H1 (cell line): ENCODE data around the gene RAD51B. TPM values are rescaled to one million over a fixed set of nuclear protein-coding genes. Genes with fewer than 3 reads are reported as not detected.

ENCODE experiments used
- CTCF ChIA-PET: fragments of 300-600 bp; sonication (Branson Sonifier 250); formaldehyde crosslinking; loops from one replicate; lab custom pipeline; 2021; ENCODE audit not compliant: partially characterized antibody; lab: Charles Lee
- POLR2A ChIA-PET: fragments of 300-600 bp; sonication (Branson Sonifier 250); formaldehyde crosslinking; loops from one replicate; lab custom pipeline; 2021; ENCODE audit warnings: inconsistent platforms; ENCODE audit not compliant: partially characterized antibody; lab: Charles Lee
- DNase-seq, 2 experiments: peaks; one replicate each; pipeline versions ENCODE4 v3.0.0 to v3.0.0-alpha.2; 2010 to 2022; ENCODE audit warnings: low spot score in 2 of 2, low read depth in 1 of 2, mixed read lengths in 1 of 2
- FAIRE-seq: peaks from 2 replicates; lab custom pipeline; 2011; peaks lifted over from hg19 to GRCh38; lab: Jason Lieb, UNC
- H2AFZ ChIP-seq: 2 replicates; pipeline ENCODE4 v1.8.1; 2012; ENCODE audit warnings: low read length, inconsistent platforms
- H2AK5ac ChIP-seq: 2 replicates; pipeline ENCODE4 v1.6.1; 2013; ENCODE audit warnings: low read depth, low read length
- H2BK120ac ChIP-seq: replicated peaks from 2 replicates; pipeline ENCODE3; 2013; ENCODE audit warnings: low read depth, low read length, inconsistent platforms
- H2BK12ac ChIP-seq: 2 replicates; pipeline ENCODE4 v1.6.1; 2013; ENCODE audit warnings: low read depth, low read length
- H2BK15ac ChIP-seq: 2 replicates; pipeline ENCODE4 v1.6.1; 2013; ENCODE audit warnings: low read length
- H2BK20ac ChIP-seq: 2 replicates; pipeline ENCODE4 v1.6.1; 2013; ENCODE audit warnings: low read length
- H2BK5ac ChIP-seq: 2 replicates; pipeline ENCODE4 v1.6.1; 2013; ENCODE audit warnings: low read depth, low read length
- H3K14ac ChIP-seq: 2 replicates; pipeline ENCODE4 v1.6.1; 2013; ENCODE audit warnings: inconsistent platforms; ENCODE audit not compliant: insufficient read length
- H3K18ac ChIP-seq: 2 replicates; pipeline ENCODE4 v1.6.1; 2013; ENCODE audit warnings: low read length; ENCODE audit errors: extremely low read depth
- H3K23ac ChIP-seq: 2 replicates; pipeline ENCODE4 v1.6.1; 2013; ENCODE audit warnings: inconsistent platforms; ENCODE audit not compliant: insufficient read length
- H3K23me2 ChIP-seq: 2 replicates; pipeline ENCODE4 v1.6.1; 2013; ENCODE audit warnings: low read depth, low read length
- H3K27ac ChIP-seq: 2 replicates; pipeline ENCODE4 v1.6.1; 2011; ENCODE audit warnings: low read depth, low read length, inconsistent platforms
- H3K27me3 ChIP-seq, 4 experiments: replicated peaks in 1 of 4; 1 replicate in 1 of 4; 2 replicates in 3 of 4; pipeline versions ENCODE4 v1.6.1 to v1.8.1; 2011 to 2013; ENCODE audit warnings: low read length in 3 of 4, mild to moderate bottlenecking in 3 of 4, inconsistent platforms in 2 of 4, mixed read lengths in 2 of 4, moderate library complexity in 1 of 4; ENCODE audit not compliant: control insufficient read depth in 3 of 4, insufficient read depth in 3 of 4; ENCODE audit errors: extremely low read depth in 1 of 4
- H3K36me3 ChIP-seq, 4 experiments: 2 replicates each; pipeline versions ENCODE4 v1.6.1 to v1.8.1; 2011 to 2013; ENCODE audit warnings: mild to moderate bottlenecking in 4 of 4, low read length in 3 of 4, moderate library complexity in 2 of 4, control low read depth in 1 of 4, inconsistent platforms in 1 of 4; ENCODE audit not compliant: insufficient read depth in 4 of 4, control insufficient read depth in 2 of 4
- H3K4ac ChIP-seq: replicated peaks from 2 replicates; pipeline ENCODE3; 2013; ENCODE audit warnings: low read length, low read depth, mixed read lengths, inconsistent platforms; ENCODE audit not compliant: insufficient read length
- H3K4me1 ChIP-seq, 4 experiments: replicated peaks in 1 of 4; 1 replicate in 1 of 4; 2 replicates in 3 of 4; pipeline versions ENCODE4 v1.6.1 to v1.8.1; 2011 to 2013; ENCODE audit warnings: low read length in 3 of 4, inconsistent platforms in 2 of 4, mixed read lengths in 1 of 4; ENCODE audit not compliant: insufficient read depth in 4 of 4, control insufficient read depth in 3 of 4
- H3K4me2 ChIP-seq, 2 experiments: 2 replicates each; pipeline versions ENCODE4 v1.6.1 to v1.8.1; 2011 to 2013; ENCODE audit warnings: low read depth in 2 of 2, low read length in 2 of 2, control low read depth in 1 of 2, inconsistent platforms in 1 of 2, mild to moderate bottlenecking in 1 of 2; ENCODE audit not compliant: insufficient read depth in 1 of 2
- H3K4me3 ChIP-seq, 4 experiments: fragments of 200-600, 300-600 bp in 1 of 4; sonication (generic), shearing (Covaris generic), sonication (Bioruptor Twin) in 1 of 4; 2 replicates each; pipeline versions ENCODE4 v1.5.1 to v1.8.1; 2011 to 2016; ENCODE audit warnings: low read length in 4 of 4, low read depth in 3 of 4, control low read depth in 2 of 4, inconsistent platforms in 2 of 4, mild to moderate bottlenecking in 2 of 4, mixed read lengths in 1 of 4, moderate library complexity in 1 of 4; ENCODE audit not compliant: insufficient read depth in 2 of 4; ENCODE audit errors: extremely low read depth in 1 of 4
- H3K56ac ChIP-seq: replicated peaks from 2 replicates; pipeline ENCODE3; 2013; ENCODE audit warnings: low read depth, mild to moderate bottlenecking, mixed read lengths, low read length, inconsistent platforms; ENCODE audit not compliant: insufficient read length
- H3K79me1 ChIP-seq: 2 replicates; pipeline ENCODE4 v1.6.1; 2013; ENCODE audit warnings: low read depth, low read length, control low read depth
- H3K79me2 ChIP-seq, 2 experiments: 2 replicates each; pipeline versions ENCODE4 v1.6.1 to v1.8.1; 2012 to 2013; ENCODE audit warnings: low read length in 2 of 2, mild to moderate bottlenecking in 2 of 2, inconsistent platforms in 1 of 2; ENCODE audit not compliant: insufficient read depth in 2 of 2, control insufficient read depth in 1 of 2
- H3K9ac ChIP-seq, 4 experiments: replicated peaks in 1 of 4; 1 replicate in 1 of 4; 2 replicates in 3 of 4; pipeline versions ENCODE4 v1.6.1 to v1.8.1; 2011 to 2013; ENCODE audit warnings: low read depth in 3 of 4, low read length in 3 of 4, control low read depth in 2 of 4, mild to moderate bottlenecking in 2 of 4, moderate library complexity in 2 of 4, inconsistent platforms in 1 of 4; ENCODE audit errors: extremely low read depth in 1 of 4
- H3K9me3 ChIP-seq, 2 experiments: 2 replicates each; pipeline versions ENCODE4 v1.6.1 to v1.8.1; 2012 to 2013; ENCODE audit warnings: mild to moderate bottlenecking in 2 of 2, moderate library complexity in 2 of 2, control low read depth in 1 of 2, inconsistent platforms in 1 of 2, low read depth in 1 of 2, low read length in 1 of 2, mixed read lengths in 1 of 2; ENCODE audit not compliant: insufficient read depth in 2 of 2
- H4K20me1 ChIP-seq, 2 experiments: replicated peaks in 1 of 2; 2 replicates each; pipeline versions ENCODE3 to v1.8.1; 2011 to 2013; ENCODE audit warnings: inconsistent platforms in 2 of 2, low read length in 2 of 2, mild to moderate bottlenecking in 1 of 2; ENCODE audit not compliant: insufficient read depth in 2 of 2, control insufficient read depth in 1 of 2
- H4K5ac ChIP-seq: 2 replicates; pipeline ENCODE4 v1.6.1; 2013; ENCODE audit warnings: low read length, low read depth, mixed read lengths, inconsistent platforms; ENCODE audit not compliant: insufficient read length
- H4K8ac ChIP-seq: 2 replicates; pipeline ENCODE4 v1.8.0; 2013; ENCODE audit warnings: mild to moderate bottlenecking, moderate library complexity, low read length, inconsistent platforms; ENCODE audit not compliant: insufficient read depth; ENCODE audit errors: extremely low read depth
- H4K91ac ChIP-seq: replicated peaks from 2 replicates; pipeline ENCODE3; 2013; ENCODE audit warnings: low read length, mixed read lengths, inconsistent platforms; ENCODE audit not compliant: insufficient read length
- ASH2L ChIP-seq: fragments of 200-600, 300-600 bp; sonication (generic); IDR thresholded peaks from one replicate; pipeline ENCODE4 v1.7.1; 2017; ENCODE audit warnings: low read length
- ATF2 ChIP-seq: IDR thresholded peaks from 2 replicates; pipeline ENCODE4 v1.6.1; 2012; ENCODE audit warnings: low read length, inconsistent platforms
- BACH1 ChIP-seq: IDR thresholded peaks from 2 replicates; pipeline ENCODE4 v1.6.1; 2012; ENCODE audit warnings: low read length, improper control_type of control experiment
- BCL11A ChIP-seq, 2 experiments: IDR thresholded peaks; one replicate each; pipeline ENCODE4 v1.6.1; 2011; ENCODE audit warnings: low read depth in 2 of 2, low read length in 2 of 2, mild to moderate bottlenecking in 2 of 2
- EGR1 ChIP-seq: IDR thresholded peaks from 2 replicates; pipeline ENCODE4 v1.6.1; 2011; ENCODE audit warnings: low read depth, low read length, borderline replicate concordance
- JUND ChIP-seq: IDR thresholded peaks from 2 replicates; pipeline ENCODE4 v1.6.1; 2011; ENCODE audit warnings: mild to moderate bottlenecking, improper control_type of control experiment, low read length
- KDM5A ChIP-seq: fragments of 200-600 bp; IDR thresholded peaks from 2 replicates; pipeline ENCODE4 v1.7.1; 2012; ENCODE audit warnings: mild to moderate bottlenecking, low read length, inconsistent platforms, mixed read lengths
- POU5F1 ChIP-seq: IDR thresholded peaks from 2 replicates; pipeline ENCODE4 v1.6.1; 2011; ENCODE audit warnings: low read depth, mild to moderate bottlenecking, low read length, moderate library complexity
- RFX5 ChIP-seq: IDR thresholded peaks from 2 replicates; pipeline ENCODE4 v1.6.1; 2011; ENCODE audit warnings: low read depth, low read length, improper control_type of control experiment, borderline replicate concordance
- SIRT6 ChIP-seq: IDR thresholded peaks from one replicate; pipeline ENCODE4 v1.7.1; 2012; ENCODE audit warnings: low read length, inconsistent platforms
- SRF ChIP-seq: IDR thresholded peaks from 2 replicates; pipeline ENCODE4 v1.6.1; 2011; ENCODE audit warnings: mild to moderate bottlenecking, low read depth, low read length, moderate library complexity
- TBP ChIP-seq: IDR thresholded peaks from 2 replicates; pipeline ENCODE4 v1.6.1; 2011; ENCODE audit warnings: low read depth, low read length, improper control_type of control experiment
- TCF12 ChIP-seq: IDR thresholded peaks from 2 replicates; pipeline ENCODE4 v1.6.1; 2011; ENCODE audit warnings: low read depth, mild to moderate bottlenecking, low read length
- WGBS, 2 experiments: shearing (Covaris generic) in 1 of 2; methylation state at CpG; one replicate each; pipeline versions ENCODE4 v1.1.6 to v1.1.7; 2013 to 2015; ENCODE audit warnings: low lambda C conversion rate in 2 of 2, mixed read lengths in 2 of 2, inconsistent platforms in 1 of 2, low coverage in 1 of 2, missing lambda C conversion rate in 1 of 2; ENCODE audit not compliant: insufficient replicate concordance in 2 of 2, insufficient coverage in 1 of 2, insufficient read length in 1 of 2; ENCODE audit errors: extremely low coverage in 1 of 2, missing lambda C conversion rate in 1 of 2; 5-methylcytosine and 5-hydroxymethylcytosine counted together
- polyA plus RNA-seq, 7 experiments: library from polyadenylated mRNA; depleted of rRNA in 3 of 7; stranded (reverse) in 5 of 7; unstranded in 2 of 7; fragments of >200 nt in 5 of 7; fragments of 200-250 nt in 2 of 7; gene quantifications; 1 replicate in 5 of 7; 2 replicates in 1 of 7; 4 replicates in 1 of 7; pipeline versions ENCODE4 v1.2.1 to v1.2.3, GENCODE V29; 2011 to 2013; ENCODE audit warnings: missing spikeins in 2 of 7, mixed read lengths in 2 of 7
- total RNA-seq: library from RNA; stranded (reverse); fragmentation: NEBNext Ultra II Directional; extraction: Animal tissue kit (Norgen Biotek cat#: 25700); gene quantifications from 2 replicates; pipeline ENCODE4 v1.2.1, GENCODE V29; 2021
- TF ChIP-seq, protein P1 (sequence below): IDR thresholded peaks from 2 replicates; pipeline ENCODE4 v1.6.1; 2011; ENCODE audit warnings: low read depth, mild to moderate bottlenecking, low read length; ENCODE audit not compliant: insufficient read depth

RAD51B gene
- total and polyA plus RNA-seq, 2 of the 8 experiments (the other 6 are each of a cell fraction or from before 2014, with no cell fraction given) = 3.9 to 14.9 TPM

GRCh38 chr14:67833403-67833802, 13.8 kb downstream of the RAD51B start:
- Histone ChIP-seq H3K18ac (no peak overlapping the region), H4K8ac (no peak overlapping the region), H2BK20ac (no peak overlapping the region), H3K36me3 (peaks cover 0 to 4% (median 0%) of the 10 kb centered on the region in 4 experiments; a peak in 3 of 8 replicates), H3K79me2 (no peaks in the 10 kb centered on the region), H2BK15ac (no peak overlapping the region), H3K27me3 (no peaks in the 10 kb centered on the region), H3K27ac (no peak overlapping the region), H4K20me1 (no peaks in the 10 kb centered on the region), H4K91ac (no peak overlapping the region), H3K4me2 (no peak overlapping the region), H2BK5ac (no peak overlapping the region), H3K4ac (no peak overlapping the region), H3K23ac (no peak overlapping the region), H2AK5ac (no peak overlapping the region), H2BK12ac (no peak overlapping the region), H3K56ac (no peak overlapping the region), H2BK120ac (no peak overlapping the region), H3K4me3 (no peak overlapping the region), H3K4me1 (no peaks in the 10 kb centered on the region), H3K9ac (no peak overlapping the region), H3K14ac (no peak overlapping the region), H3K23me2 (no peaks in the 10 kb centered on the region; the same call in 1 of the 2 replicates), H3K79me1 (no peaks in the 10 kb centered on the region), H2AFZ (no peak overlapping the region), H3K9me3 (no peaks in the 10 kb centered on the region), H4K5ac (no peak overlapping the region)
- FAIRE-seq (no peak), DNase-seq (no peak)
- WGBS, 2 experiments = 89% methylated on average over 1 of the region's 1 CpG; no CpG with 5 or more reads in 1 of the 2 experiments
- POLR2A ChIA-PET = no interaction called here
- CTCF ChIA-PET = interaction anchor here (1.0 kb wide), 1 partner anchor 43 kb away, joined by 4 read pairs; no protein-coding TSS in a partner anchor
- TF ChIP-seq TCF12 (no peak), ASH2L (no peak), SIRT6 (no peak), ATF2 (no peak), SRF (no peak), BCL11A (IDR thresholded peaks at IDR 0.05; ENCODE audit: low read depth in 2 of 2, low read length in 2 of 2) (no peak), EGR1 (no peak), BACH1 (no peak), TBP (no peak), JUND (no peak), RFX5 (no peak), POU5F1 (no peak), KDM5A (no peak)
- TF ChIP-seq, protein P1, sequence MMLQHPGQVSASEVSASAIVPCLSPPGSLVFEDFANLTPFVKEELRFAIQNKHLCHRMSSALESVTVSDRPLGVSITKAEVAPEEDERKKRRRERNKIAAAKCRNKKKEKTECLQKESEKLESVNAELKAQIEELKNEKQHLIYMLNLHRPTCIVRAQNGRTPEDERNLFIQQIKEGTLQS = no peak
